PC-3 (cell line): Measurements from ENCODE around the gene VPS9D1. TPM values are rescaled to one million over a fixed set of nuclear protein-coding genes. Genes with fewer than 3 reads are reported as not detected.

Experiments used
- ATAC-seq: fragments of 200-7000 bp; cut with Tn5 transposase; 2 replicates; pipeline ENCODE4 v1.9.1; 2020; ENCODE audit warnings: mild to moderate bottlenecking, moderate library complexity
- BruUV-seq: library from RNA; stranded (reverse); fragments of 400-500 nt; replicated peaks from 2 replicates; lab custom pipeline; 2021; lab: Mats Ljungman, UMichigan
- CTCF ChIA-PET: fragments of 300-600 bp; sonication (Branson Sonifier 250); formaldehyde crosslinking; loops from one replicate; lab custom pipeline; 2022; ENCODE audit warnings: antibody characterized with exemption; lab: Charles Lee
- POLR2A ChIA-PET: fragments of 300-600 bp; sonication (Branson Sonifier 250); formaldehyde crosslinking; loops from one replicate; lab custom pipeline; 2022; ENCODE audit warnings: antibody characterized with exemption; ENCODE audit not compliant: unreplicated experiment; lab: Charles Lee
- DNase-seq: peaks from one replicate; pipeline ENCODE4 v3.0.0-alpha.2; 2015
- H2AFZ ChIP-seq: fragments of 300-600 bp; sonication (generic); 2 replicates; pipeline ENCODE4 v1.6.0; 2016; ENCODE audit warnings: antibody characterized with exemption, low read length
- H3F3A ChIP-seq: fragments of 300-600 bp; sonication (generic); one replicate; pipeline ENCODE4 v1.6.0; 2017; ENCODE audit warnings: antibody characterized with exemption, low read length, control low read depth, mild to moderate bottlenecking; ENCODE audit not compliant: unreplicated experiment
- H3K27ac ChIP-seq: fragments of 300-600 bp; sonication (generic); 2 replicates; pipeline ENCODE4 v1.5.1; 2016; ENCODE audit warnings: mild to moderate bottlenecking, low read length
- H3K27me3 ChIP-seq: fragments of 300-600 bp; sonication (generic); 2 replicates; pipeline ENCODE4 v1.6.1; 2016; ENCODE audit warnings: low read length, mixed read lengths
- H3K36me3 ChIP-seq: fragments of 300-600 bp; sonication (generic); 2 replicates; pipeline ENCODE4 v1.6.1; 2016; ENCODE audit warnings: low read depth, mixed run types, low read length, mixed read lengths
- H3K4me1 ChIP-seq: fragments of 300-600 bp; sonication (generic); 2 replicates; pipeline ENCODE4 v1.5.1; 2016; ENCODE audit warnings: low read length; ENCODE audit not compliant: insufficient read depth
- H3K4me2 ChIP-seq: fragments of 300-600 bp; sonication (generic); 2 replicates; pipeline ENCODE4 v1.6.0; 2016; ENCODE audit warnings: low read length
- H3K4me3 ChIP-seq: fragments of 300-600 bp; sonication (generic); 2 replicates; pipeline ENCODE4 v1.5.1; 2016; ENCODE audit warnings: mild to moderate bottlenecking, low read length, mixed read lengths
- H3K79me2 ChIP-seq: fragments of 300-600 bp; sonication (generic); 2 replicates; pipeline ENCODE4 v1.6.1; 2017; ENCODE audit warnings: low read length, mixed read lengths
- H3K9ac ChIP-seq: fragments of 300-600 bp; sonication (generic); 2 replicates; pipeline ENCODE4 v1.6.0; 2016; ENCODE audit warnings: mild to moderate bottlenecking, low read length
- H3K9me2 ChIP-seq: fragments of 300-600 bp; sonication (generic); replicated peaks from 2 replicates; pipeline ENCODE4 v1.6.1; 2016; ENCODE audit warnings: mixed run types, low read length, mixed read lengths
- H3K9me3 ChIP-seq: fragments of 300-600 bp; sonication (generic); 2 replicates; pipeline ENCODE4 v1.6.1; 2016; ENCODE audit warnings: low read length, mixed read lengths
- H4K20me1 ChIP-seq: fragments of 300-600 bp; sonication (generic); 2 replicates; pipeline ENCODE4 v1.6.1; 2016; ENCODE audit warnings: low read length, mixed read lengths
- EZH2 ChIP-seq: fragments of 300-600 bp; sonication (generic); IDR thresholded peaks from one replicate; pipeline ENCODE4 v1.6.1; 2017; ENCODE audit warnings: antibody characterized with exemption, mild to moderate bottlenecking, low read length; ENCODE audit not compliant: unreplicated experiment
- EZH2phosphoT487 ChIP-seq: fragments of 300-600 bp; sonication (generic); IDR thresholded peaks from 2 replicates; pipeline ENCODE4 v1.6.1; 2018; ENCODE audit warnings: mild to moderate bottlenecking, antibody characterized with exemption, low read length, borderline replicate concordance
- intact Hi-C: fragments of 100-400 bp; cut with micrococcal nuclease; formaldehyde crosslinking; loops from 2 replicates; pipeline ENCODE4 v1.9.0; 2023
- total RNA-seq: library from RNA; depleted of rRNA; stranded (reverse); fragments of >200 nt; gene quantifications from 2 replicates; pipeline ENCODE4 v1.2.3, GENCODE V29; 2014
- TF ChIP-seq, protein P1 (sequence below): fragments of 300-600 bp; sonication (generic); conservative IDR thresholded peaks from 2 replicates; pipeline ENCODE4 v1.5.1; 2017; ENCODE audit warnings: antibody characterized with exemption, low read depth, mild to moderate bottlenecking, low read length

The VPS9D1 gene
- total RNA-seq, 1 experiment from 2014 or later: 4.4 TPM

DNA sequence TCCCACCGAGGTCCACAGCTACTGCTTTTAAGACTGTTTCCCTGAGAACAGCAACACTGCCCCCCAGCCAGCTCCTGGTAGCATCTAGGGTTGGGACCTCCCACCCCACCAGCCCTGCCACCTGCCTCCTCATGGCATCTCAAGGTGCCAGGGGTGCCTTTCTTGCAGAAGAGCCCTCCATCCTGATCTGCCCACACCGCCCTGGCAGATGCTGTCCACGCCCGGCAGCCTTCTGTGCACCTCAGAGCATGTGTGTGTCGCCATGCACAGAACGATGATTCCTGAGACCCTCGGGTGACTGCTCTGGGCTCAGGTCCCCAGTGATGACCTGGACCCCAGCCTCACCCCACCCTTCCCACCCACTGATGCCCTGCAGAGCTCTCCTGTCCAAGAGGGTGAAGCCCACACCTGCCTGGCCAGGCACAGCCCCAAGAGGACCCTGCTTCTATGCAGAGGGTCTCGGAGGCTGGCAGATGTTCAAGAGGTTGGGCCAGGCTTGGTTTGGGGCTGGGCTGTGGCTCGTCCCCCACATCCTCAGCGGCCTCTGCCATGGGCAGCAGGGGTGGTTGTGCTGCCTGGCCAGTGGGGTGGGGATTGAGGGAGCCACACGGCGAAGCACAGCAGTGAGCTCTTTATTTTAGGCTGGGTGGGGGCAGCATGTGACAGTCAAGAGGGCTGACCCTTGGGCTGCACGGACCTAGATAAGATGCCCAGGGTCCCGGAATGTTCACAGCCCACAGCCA, 14.0 kb downstream of the VPS9D1 start:
- Histone ChIP-seq H3K9me2 (no peaks in the 10 kb centered on the region), H2AFZ (peak overlapping the region; percentile 59; the same call in 1 of the 2 replicates), H3K9ac (peak overlapping the region; percentile 36; the same call in 1 of the 2 replicates), H3K79me2 (no peaks in the 10 kb centered on the region), H3K9me3 (no peaks in the 10 kb centered on the region), H3K4me1 (no peaks in the 10 kb centered on the region), H3F3A (no peaks in the 10 kb centered on the region), H3K36me3 (no peaks in the 10 kb centered on the region), H3K4me3 (peak overlapping the region; percentile 64), H3K4me2 (peak overlapping the region; percentile 75), H4K20me1 (no peaks in the 10 kb centered on the region), H3K27me3 (no peaks in the 10 kb centered on the region), H3K27ac (no peak overlapping the region)
- CTCF ChIA-PET: interaction anchor here (0.6 to 1.0 kb wide), 4 partner anchors 8 to 73 kb away, joined by 4 to 7 read pairs (median 4); partner anchors contain the start of gene VPS9D1
- ATAC-seq: no peak
- TF ChIP-seq EZH2phosphoT487: no peak
- no peak for TF ChIP-seq EZH2
- TF ChIP-seq, protein P1, sequence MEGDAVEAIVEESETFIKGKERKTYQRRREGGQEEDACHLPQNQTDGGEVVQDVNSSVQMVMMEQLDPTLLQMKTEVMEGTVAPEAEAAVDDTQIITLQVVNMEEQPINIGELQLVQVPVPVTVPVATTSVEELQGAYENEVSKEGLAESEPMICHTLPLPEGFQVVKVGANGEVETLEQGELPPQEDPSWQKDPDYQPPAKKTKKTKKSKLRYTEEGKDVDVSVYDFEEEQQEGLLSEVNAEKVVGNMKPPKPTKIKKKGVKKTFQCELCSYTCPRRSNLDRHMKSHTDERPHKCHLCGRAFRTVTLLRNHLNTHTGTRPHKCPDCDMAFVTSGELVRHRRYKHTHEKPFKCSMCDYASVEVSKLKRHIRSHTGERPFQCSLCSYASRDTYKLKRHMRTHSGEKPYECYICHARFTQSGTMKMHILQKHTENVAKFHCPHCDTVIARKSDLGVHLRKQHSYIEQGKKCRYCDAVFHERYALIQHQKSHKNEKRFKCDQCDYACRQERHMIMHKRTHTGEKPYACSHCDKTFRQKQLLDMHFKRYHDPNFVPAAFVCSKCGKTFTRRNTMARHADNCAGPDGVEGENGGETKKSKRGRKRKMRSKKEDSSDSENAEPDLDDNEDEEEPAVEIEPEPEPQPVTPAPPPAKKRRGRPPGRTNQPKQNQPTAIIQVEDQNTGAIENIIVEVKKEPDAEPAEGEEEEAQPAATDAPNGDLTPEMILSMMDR: no peak
- intact Hi-C loops: loop anchor here (10.0 kb wide), 1 partner anchor 108 kb away; the partner anchor contains the start of gene FANCA
- no TSS peak for BruUV-seq
- DNase-seq: no peak
- POLR2A ChIA-PET: no interaction called here

DNA sequence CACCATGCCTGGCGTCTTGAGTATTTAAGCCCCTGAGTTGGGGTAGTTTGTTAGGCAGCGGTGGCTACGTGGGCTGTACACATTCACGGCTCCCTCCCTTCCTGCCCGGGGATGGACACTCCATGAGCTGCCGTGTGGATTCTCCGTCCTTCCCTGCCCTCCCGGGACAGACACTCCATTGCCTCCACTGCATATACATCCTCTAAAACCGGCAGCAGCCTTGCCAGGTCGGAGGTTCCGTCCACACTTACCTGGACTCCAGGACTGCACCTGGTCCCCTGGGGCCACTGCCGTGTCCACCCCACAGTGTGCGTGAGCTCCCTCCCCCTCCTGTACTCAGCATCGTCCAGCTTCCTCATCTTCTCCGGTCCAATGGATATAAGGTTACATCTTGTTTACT, 15.7 kb downstream of the VPS9D1 start:
- Histone ChIP-seq H3K79me2 (no peaks in the 10 kb centered on the region), H3K27me3 (no peaks in the 10 kb centered on the region), H4K20me1 (no peaks in the 10 kb centered on the region), H3K27ac (no peak overlapping the region), H3K9ac (no peak overlapping the region), H2AFZ (no peak overlapping the region), H3K9me2 (no peaks in the 10 kb centered on the region), H3K4me3 (no peak overlapping the region), H3K36me3 (no peaks in the 10 kb centered on the region), H3K9me3 (no peaks in the 10 kb centered on the region), H3K4me1 (peaks cover 5% of the 10 kb centered on the region), H3F3A (no peaks in the 10 kb centered on the region), H3K4me2 (no peak overlapping the region)
- POLR2A ChIA-PET: no interaction called here
- DNase-seq (no peak), ATAC-seq (no peak)
- intact Hi-C loops: loop anchor here (10.0 kb wide), 1 partner anchor 110 kb away; the partner anchor contains the start of gene FANCA
- TF ChIP-seq EZH2 (no peak), EZH2phosphoT487 (no peak)
- TF ChIP-seq, protein P1: no peak
- no TSS peak for BruUV-seq
- CTCF ChIA-PET: no interaction called here

DNA sequence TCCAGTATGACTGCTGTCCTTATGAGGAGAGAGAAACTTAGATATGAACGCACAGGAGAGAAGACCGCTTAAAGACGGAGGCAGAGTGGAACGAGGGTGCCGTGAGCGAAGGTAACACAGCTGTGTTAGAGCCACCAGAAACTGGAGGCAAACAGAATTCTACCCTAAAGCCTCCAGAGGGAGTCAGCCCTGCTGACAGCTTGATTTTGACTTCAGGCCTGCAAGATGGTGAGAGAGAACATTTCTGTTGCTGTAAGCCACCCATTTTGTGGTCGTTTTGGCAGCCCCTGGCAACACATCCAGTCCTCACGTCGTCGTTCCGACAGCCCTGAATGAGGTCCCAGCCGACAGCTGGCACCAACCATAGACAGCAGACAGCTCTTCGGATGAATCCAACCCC, 16.4 kb downstream of the VPS9D1 start:
- ATAC-seq (no peak), DNase-seq (no peak)
- CTCF ChIA-PET: no interaction called here
- Histone ChIP-seq H3K4me2 (no peak overlapping the region), H3K9ac (no peak overlapping the region), H3K27me3 (no peaks in the 10 kb centered on the region), H3K27ac (no peak overlapping the region), H3K79me2 (no peaks in the 10 kb centered on the region), H3K36me3 (no peaks in the 10 kb centered on the region), H3K4me3 (no peak overlapping the region), H3K4me1 (peaks cover 9% of the 10 kb centered on the region), H3K9me3 (no peaks in the 10 kb centered on the region), H2AFZ (no peak overlapping the region), H4K20me1 (no peaks in the 10 kb centered on the region), H3K9me2 (no peaks in the 10 kb centered on the region), H3F3A (no peaks in the 10 kb centered on the region)
- TF ChIP-seq EZH2phosphoT487 (no peak), EZH2 (no peak)
- TF ChIP-seq, protein P1: no peak
- intact Hi-C loops: loop anchor here (5.0 to 10.0 kb wide), 2 partner anchors 111 to 168 kb away; partner anchors contain the start of genes FANCA and TCF25
- BruUV-seq: no TSS peak
- POLR2A ChIA-PET: no interaction called here
